HCT116 (cell line): ENCODE measurements around the gene TNIP3. TPM values are rescaled to one million over a fixed set of nuclear protein-coding genes. Genes with fewer than 3 reads are reported as not detected.

ENCODE experiments used
- ATF3 ChIP-seq: IDR thresholded peaks from 2 replicates; pipeline ENCODE4 v1.6.1; 2012
- CTCF ChIP-seq, 3 experiments: fragments of 200-600 bp in 1 of 3; sonication (generic) in 1 of 3; IDR thresholded peaks in 2 of 3; conservative IDR thresholded peaks in 1 of 3; 2 replicates each; pipeline ENCODE4 v1.5.1; 2012 to 2017; ENCODE audit warnings: low read depth in 2 of 3, low read length in 2 of 3, antibody characterized with exemption in 1 of 3, borderline replicate concordance in 1 of 3, control low read depth in 1 of 3, mild to moderate bottlenecking in 1 of 3, mixed read lengths in 1 of 3, mixed run types in 1 of 3, moderate library complexity in 1 of 3; ENCODE audit not compliant: insufficient read depth in 1 of 3
- SRF ChIP-seq: IDR thresholded peaks from 2 replicates; pipeline ENCODE4 v1.6.1; 2012; ENCODE audit warnings: low read depth
- ZBTB33 ChIP-seq: IDR thresholded peaks from 2 replicates; pipeline ENCODE4 v1.6.1; 2011; ENCODE audit warnings: mild to moderate bottlenecking, low read length, moderate library complexity; ENCODE audit not compliant: insufficient replicate concordance; ENCODE audit errors: extremely low read depth
- total RNA-seq: library from RNA; stranded (reverse); gene quantifications from one replicate; pipeline ENCODE4 v1.2.1, GENCODE V29; 2021; ENCODE audit not compliant: unreplicated experiment

The TNIP3 gene
- total RNA-seq, 1 experiment from 2014 or later, result not detected

GRCh38 chr4:121088867-121089266 lies 75.3 kb downstream of the TNIP3 start (continued):
- TF ChIP-seq CTCF (IDR thresholded peaks at IDR 0.05 in 2 of 3, conservative IDR thresholded peaks at IDR 0.05 in 1 of 3; ENCODE audit: borderline replicate concordance in 1 of 3, insufficient read depth in 1 of 3, low read depth in 2 of 3, low read length in 2 of 3) (no peak), SRF (no peak), ATF3 (no peak), ZBTB33 (no peak)

Other genes with a start within 250 kb of the TNIP3 start
- 5.1 TPM for gene PRDM5, start 241.6 kb downstream of the TNIP3 start, total RNA-seq
- 0.22 TPM for gene NDNF, start 91.8 kb downstream of the TNIP3 start, total RNA-seq
- not detected for gene QRFPR, start 216.7 kb upstream of the TNIP3 start, total RNA-seq